ENCODE data around the gene NAT9. TPM values are rescaled to one million over a fixed set of nuclear protein-coding genes. Genes with fewer than 3 reads are reported as not detected.

NAT9 gene
- total RNA-seq, 1 experiment from 2014 or later: 63.5 TPM

DNA sequence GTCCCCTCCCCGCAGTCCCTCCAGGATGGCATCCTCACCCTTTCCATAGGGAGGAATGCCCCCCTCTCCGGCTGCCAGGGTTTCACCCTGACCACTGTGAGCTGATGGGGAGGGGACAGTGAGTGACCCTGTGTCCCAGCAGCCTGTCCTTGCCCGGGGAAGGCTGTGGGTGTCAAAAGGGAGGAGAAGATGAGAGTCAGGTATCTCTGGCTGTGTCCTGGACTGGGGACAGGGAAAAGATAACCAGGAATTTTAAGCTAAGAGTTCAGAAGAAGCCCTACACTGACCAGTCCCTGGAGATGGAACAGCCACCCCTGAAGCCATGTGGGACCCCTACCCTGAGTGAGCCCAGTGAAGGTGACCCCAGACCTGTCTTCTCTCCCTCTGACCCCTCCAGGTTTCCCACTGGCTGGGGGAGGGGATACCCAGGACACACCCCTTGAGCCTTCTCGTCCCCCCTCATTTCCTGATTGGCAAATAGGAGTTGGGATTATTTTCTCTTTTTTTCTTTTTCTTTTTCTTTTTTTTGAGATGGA is 11.3 kb downstream of the NAT9 start:
- Histone ChIP-seq H3K27me3 (ENCODE audit: insufficient read depth, low read length) (no peaks in the 10 kb centered on the region), H2BK20ac (ENCODE audit: low read depth, low read length, poor library complexity, severe bottlenecking) (no peak overlapping the region), H3T11ph (ENCODE audit: low read length) (no peak overlapping the region), H3K23me2 (ENCODE audit: insufficient read length, low read depth, low read length, poor library complexity, severe bottlenecking) (no peaks in the 10 kb centered on the region), H3K4me1 (ENCODE audit: insufficient read depth, low read length) (peaks cover 8% of the 10 kb centered on the region; the same call in 1 of the 2 replicates), H2AK5ac (ENCODE audit: insufficient read length, low read length) (no peak overlapping the region), H3K9me3 (ENCODE audit: control insufficient read depth, low read depth, low read length) (no peaks in the 10 kb centered on the region), H3K9ac (ENCODE audit: extremely low read depth, insufficient read length, low read length) (no peak overlapping the region), H3K4ac (ENCODE audit: low read depth, low read length) (no peak overlapping the region), H2BK12ac (ENCODE audit: insufficient read length, low read depth, low read length) (no peak overlapping the region), H3K23ac (ENCODE audit: insufficient read length, low read depth, low read length) (no peak overlapping the region), H3K56ac (ENCODE audit: insufficient read length, low read depth, low read length) (no peak overlapping the region), H3K18ac (ENCODE audit: insufficient read length, low read depth, low read length) (no peak overlapping the region), H4K8ac (replicated peaks; ENCODE audit: insufficient read length, low read depth, low read length) (no peak overlapping the region), H3K27ac (ENCODE audit: insufficient read length, low read depth, low read length) (no peak overlapping the region), H3K4me2 (ENCODE audit: insufficient read depth, insufficient read length, low read length) (no peak overlapping the region), H4K5ac (ENCODE audit: insufficient read length, low read depth, low read length) (no peak overlapping the region), H2AFZ (ENCODE audit: low read length) (no peak overlapping the region), H4K91ac (ENCODE audit: insufficient read length, low read depth, low read length) (no peak overlapping the region), H2BK15ac (ENCODE audit: low read depth, low read length) (no peak overlapping the region), H3K79me1 (ENCODE audit: insufficient read depth, low read depth, low read length, poor library complexity, severe bottlenecking) (no peaks in the 10 kb centered on the region), H2BK120ac (ENCODE audit: low read depth, low read length, poor library complexity, severe bottlenecking) (no peak overlapping the region), H2BK5ac (ENCODE audit: insufficient read length, low read length) (no peak overlapping the region), H3K79me2 (ENCODE audit: insufficient read depth, low read length) (no peaks in the 10 kb centered on the region; the same call in 1 of the 2 replicates), H4K20me1 (ENCODE audit: control insufficient read depth, insufficient read depth, insufficient read length) (no peaks in the 10 kb centered on the region), H3K14ac (ENCODE audit: insufficient read depth, low read length) (no peak overlapping the region)
- no peak overlapping the region for H3K4me3 Mint-ChIP-seq
- H3K27ac Mint-ChIP-seq: peak overlapping the region in 1 of 3 experiments; percentile 39; a peak in 3 of 7 replicates
- no peak for DNase-seq
- no peak for TF ChIP-seq CTCF (conservative IDR thresholded peaks at IDR 0.05)
- H3K9me3 Mint-ChIP-seq: no peaks in the 10 kb centered on the region
- peaks cover 12 to 29% (median 27%) of the 10 kb centered on the region in 3 experiments; a peak in 6 of 7 replicates for H3K36me3 Mint-ChIP-seq (ENCODE audit: insufficient read depth in 1 of 3, low read depth in 3 of 3)
- no peaks in the 10 kb centered on the region for H3K27me3 Mint-ChIP-seq (ENCODE audit: low read depth)
- H3K4me1 Mint-ChIP-seq: peaks cover 30 to 57% of the 10 kb centered on the region in 2 experiments
- no CpG with 5 or more reads among the region's 4 CpGs for WGBS (ENCODE audit: extremely low coverage, insufficient read length, low lambda C conversion rate)
